ENCODE results near the gene CDC42EP5.

CDC42EP5 gene

DNA sequence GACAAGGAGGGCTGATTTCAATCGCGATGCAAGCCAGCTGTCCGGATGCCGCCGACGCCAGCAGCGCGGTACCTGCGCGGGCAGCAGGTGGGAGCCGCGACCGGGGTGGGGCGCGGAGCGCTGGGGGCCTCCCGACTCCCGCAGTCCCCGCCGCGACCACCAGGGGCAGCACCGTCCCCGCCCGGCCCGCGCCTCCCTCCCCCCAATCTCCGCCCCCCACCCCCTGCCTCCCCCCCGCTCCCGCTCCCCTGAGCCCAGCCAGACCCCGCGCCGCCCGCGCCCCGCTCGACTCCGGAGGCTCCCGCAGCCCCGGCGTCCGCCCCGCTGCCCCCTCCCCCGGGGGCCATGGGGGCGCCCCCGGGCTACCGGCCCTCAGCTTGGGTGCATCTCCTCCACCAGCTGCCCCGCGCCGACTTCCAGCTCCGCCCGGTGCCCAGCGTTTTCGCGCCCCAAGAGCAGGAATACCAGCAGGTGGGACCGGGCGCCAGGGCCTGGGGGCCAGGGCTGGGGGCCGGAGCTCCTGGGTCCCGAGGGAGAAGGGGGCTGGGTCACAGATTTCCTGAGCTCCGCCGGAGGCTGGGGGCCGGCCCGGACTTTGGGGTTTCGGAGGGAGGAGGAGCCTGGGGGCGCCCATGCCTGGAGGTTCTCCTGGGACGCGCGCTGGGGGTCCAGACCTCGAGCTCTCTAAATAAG lies 57.7 kb downstream of the CDC42EP5 start, which contains the start of gene TTYH1:
Gene TTYH1, plus strand, starts transcription at position 257 of the 693 bp plus-strand sequence. Its CDS starts 89 bp downstream, at position 346.
- H3K27ac ChIP-seq, result peak within 1 kb of the TSS in 1 of 2 donors; percentile 15
- no peak for DNase-seq (ENCODE audit: low spot score)
- H3K4me3 ChIP-seq, result peak within 1 kb of the TSS; percentile 40

More for the DNA sequence above, 57.7 kb downstream of the CDC42EP5 start, which contains the start of gene TTYH1:
- TF ChIP-seq, protein P1, sequence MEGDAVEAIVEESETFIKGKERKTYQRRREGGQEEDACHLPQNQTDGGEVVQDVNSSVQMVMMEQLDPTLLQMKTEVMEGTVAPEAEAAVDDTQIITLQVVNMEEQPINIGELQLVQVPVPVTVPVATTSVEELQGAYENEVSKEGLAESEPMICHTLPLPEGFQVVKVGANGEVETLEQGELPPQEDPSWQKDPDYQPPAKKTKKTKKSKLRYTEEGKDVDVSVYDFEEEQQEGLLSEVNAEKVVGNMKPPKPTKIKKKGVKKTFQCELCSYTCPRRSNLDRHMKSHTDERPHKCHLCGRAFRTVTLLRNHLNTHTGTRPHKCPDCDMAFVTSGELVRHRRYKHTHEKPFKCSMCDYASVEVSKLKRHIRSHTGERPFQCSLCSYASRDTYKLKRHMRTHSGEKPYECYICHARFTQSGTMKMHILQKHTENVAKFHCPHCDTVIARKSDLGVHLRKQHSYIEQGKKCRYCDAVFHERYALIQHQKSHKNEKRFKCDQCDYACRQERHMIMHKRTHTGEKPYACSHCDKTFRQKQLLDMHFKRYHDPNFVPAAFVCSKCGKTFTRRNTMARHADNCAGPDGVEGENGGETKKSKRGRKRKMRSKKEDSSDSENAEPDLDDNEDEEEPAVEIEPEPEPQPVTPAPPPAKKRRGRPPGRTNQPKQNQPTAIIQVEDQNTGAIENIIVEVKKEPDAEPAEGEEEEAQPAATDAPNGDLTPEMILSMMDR (IDR thresholded peaks at IDR 0.05), result no peak

Measured in coronary artery (tissue), 2 donors.